ENCODE data around the gene SFMBT2. TPM values are rescaled to one million over a fixed set of nuclear protein-coding genes. Genes with fewer than 3 reads are reported as not detected.

SFMBT2 gene
- total RNA-seq, 1 donor from 2014 or later, result 18.7 TPM

- H3K27ac Mint-ChIP-seq, result no peak overlapping the region
- ATAC-seq (ENCODE audit: low read depth), result no peak
- no peaks in the 10 kb centered on the region for H3K27me3 Mint-ChIP-seq
- H3K9me3 Mint-ChIP-seq, result no peaks in the 10 kb centered on the region
- CTCF ChIA-PET, result no interaction called here
- POLR2A ChIA-PET, result interaction anchor here (0.6 kb wide), 1 partner anchor 906 kb away, joined by 9 read pairs; no protein-coding TSS in a partner anchor
- no peak for TF ChIP-seq CTCF (IDR thresholded peaks at IDR 0.05)
- H3K36me3 Mint-ChIP-seq (ENCODE audit: low read depth), result peaks cover 34% of the 10 kb centered on the region
- no peak overlapping the region for H3K4me3 Mint-ChIP-seq
- peaks cover 40% of the 10 kb centered on the region for H3K4me1 Mint-ChIP-seq
- DNase-seq, result no peak
- intact Hi-C loops (cut with micrococcal nuclease), result no loop called here
Observed at GRCh38 chr10:7159928-7160327, 250.9 kb downstream of the SFMBT2 start.

GRCh38 chr10:7159517-7159916, 251.3 kb downstream of the SFMBT2 start:
- DNase-seq (no peak), ATAC-seq (ENCODE audit: low read depth) (no peak)
- Mint-ChIP-seq H3K27me3 (no peaks in the 10 kb centered on the region), H3K4me1 (peaks cover 40% of the 10 kb centered on the region), H3K4me3 (no peak overlapping the region), H3K36me3 (ENCODE audit: low read depth) (peaks cover 31% of the 10 kb centered on the region), H3K27ac (no peak overlapping the region), H3K9me3 (no peaks in the 10 kb centered on the region)
- ChIA-PET POLR2A (no interaction called here), CTCF (no interaction called here)
- intact Hi-C loops (cut with micrococcal nuclease), result no loop called here
- no peak for TF ChIP-seq CTCF (IDR thresholded peaks at IDR 0.05)

GRCh38 chr10:7157091-7157490, 253.7 kb downstream of the SFMBT2 start:
- Mint-ChIP-seq H3K27me3 (no peaks in the 10 kb centered on the region), H3K4me1 (peaks cover 40% of the 10 kb centered on the region), H3K27ac (peak overlapping the region; percentile 51), H3K9me3 (no peaks in the 10 kb centered on the region), H3K4me3 (peak overlapping the region; percentile 29), H3K36me3 (ENCODE audit: low read depth) (peaks cover 15% of the 10 kb centered on the region)
- CTCF ChIA-PET, result no interaction called here
- intact Hi-C loops (cut with micrococcal nuclease), result no loop called here
- POLR2A ChIA-PET, result no interaction called here
- no peak for TF ChIP-seq CTCF (IDR thresholded peaks at IDR 0.05)
- no peak for ATAC-seq (ENCODE audit: low read depth)
- DNase-seq, result no peak

GRCh38 chr10:7153750-7154149, 257.1 kb downstream of the SFMBT2 start:
- no peak for ATAC-seq (ENCODE audit: low read depth)
- Mint-ChIP-seq H3K4me1 (peaks cover 22% of the 10 kb centered on the region), H3K36me3 (ENCODE audit: low read depth) (no peaks in the 10 kb centered on the region), H3K9me3 (no peaks in the 10 kb centered on the region), H3K27me3 (peaks cover 4% of the 10 kb centered on the region), H3K27ac (no peak overlapping the region), H3K4me3 (no peak overlapping the region)
- intact Hi-C loops (cut with micrococcal nuclease), result no loop called here
- no peak for TF ChIP-seq CTCF (IDR thresholded peaks at IDR 0.05)
- POLR2A ChIA-PET, result no interaction called here
- no peak for DNase-seq
- CTCF ChIA-PET, result interaction anchor here (0.9 kb wide), 1 partner anchor 33 kb away, joined by 5 read pairs; no protein-coding TSS in a partner anchor

GRCh38 chr10:7152982-7153381, 257.9 kb downstream of the SFMBT2 start:
- ChIA-PET POLR2A (no interaction called here), CTCF (no interaction called here)
- peaks cover 7% of the 10 kb centered on the region for H3K27me3 Mint-ChIP-seq
- no peak overlapping the region for H3K27ac Mint-ChIP-seq
- no peak for TF ChIP-seq CTCF (IDR thresholded peaks at IDR 0.05)
- H3K9me3 Mint-ChIP-seq, result no peaks in the 10 kb centered on the region
- intact Hi-C loops (cut with micrococcal nuclease), result no loop called here
- ATAC-seq (ENCODE audit: low read depth) (no peak), DNase-seq (no peak)
- H3K36me3 Mint-ChIP-seq (ENCODE audit: low read depth), result no peaks in the 10 kb centered on the region
- H3K4me1 Mint-ChIP-seq, result peaks cover 18% of the 10 kb centered on the region
- no peak overlapping the region for H3K4me3 Mint-ChIP-seq

Data from activated B cell treated with CpG ODN at 0.5 μM for 24 hours (primary cell).